COR-L47 (cell line): ENCODE measurements around the gene RNF10.
"Not testable (repeated sequence)": the region's sequence is repeated elsewhere in the genome, so short reads cannot be mapped to it uniquely, and the experiment has no call there.

Experiments
- DNase-seq: peaks from one replicate; lab custom pipeline; 2025; lab: John Stamatoyannopoulos, UW

The RNF10 gene

GRCh38 chr12:120528861-120529525 is 5.2 kb upstream of the RNF10 start, which contains the start of gene COQ5:
COQ5 (minus strand) TSS chr12:120529158; CDS start chr12:120529141, 17 bp downstream.
- DNase-seq = peak; percentile 79

DNA sequence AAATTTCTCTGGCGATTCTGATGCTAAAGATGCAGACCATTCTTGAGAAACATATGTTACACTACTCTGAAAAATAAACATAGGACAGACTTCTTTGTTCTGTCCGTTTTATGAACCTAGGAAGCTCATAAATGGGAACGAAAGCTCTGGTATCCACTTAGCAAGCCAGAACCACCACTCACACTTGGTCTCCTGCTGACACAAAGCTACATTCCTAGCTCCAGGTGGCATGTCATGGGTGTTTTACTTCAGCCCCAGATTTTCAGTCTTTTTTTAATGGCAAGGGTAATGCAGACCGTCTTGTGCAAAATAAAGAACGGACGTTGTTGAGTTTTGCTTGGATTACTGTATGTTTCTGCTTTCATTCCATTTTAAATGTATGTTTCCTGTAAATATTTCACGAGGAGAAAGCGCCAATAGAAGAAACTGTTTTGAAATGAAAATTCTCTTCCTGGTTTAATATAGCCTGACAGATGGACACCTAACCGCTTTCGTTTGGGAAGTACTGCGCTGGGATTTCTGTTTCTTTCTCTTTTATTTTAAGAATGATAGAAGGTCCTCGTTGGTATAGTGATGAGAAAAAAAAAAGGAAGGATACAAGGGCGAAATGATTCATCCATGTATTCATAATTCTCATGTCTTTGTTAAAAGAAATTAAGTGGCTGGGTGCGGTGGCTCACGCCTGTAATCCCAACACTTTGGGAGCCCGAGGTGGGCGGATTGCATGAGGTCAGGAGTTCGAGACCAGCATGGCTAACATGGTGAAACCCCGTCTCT is 4.3 kb upstream of the RNF10 start:
- DNase-seq = peak; percentile 26

GRCh38 chr12:120530418-120530761 is 3.8 kb upstream of the RNF10 start:
- not testable (repeated sequence) for DNase-seq

DNA sequence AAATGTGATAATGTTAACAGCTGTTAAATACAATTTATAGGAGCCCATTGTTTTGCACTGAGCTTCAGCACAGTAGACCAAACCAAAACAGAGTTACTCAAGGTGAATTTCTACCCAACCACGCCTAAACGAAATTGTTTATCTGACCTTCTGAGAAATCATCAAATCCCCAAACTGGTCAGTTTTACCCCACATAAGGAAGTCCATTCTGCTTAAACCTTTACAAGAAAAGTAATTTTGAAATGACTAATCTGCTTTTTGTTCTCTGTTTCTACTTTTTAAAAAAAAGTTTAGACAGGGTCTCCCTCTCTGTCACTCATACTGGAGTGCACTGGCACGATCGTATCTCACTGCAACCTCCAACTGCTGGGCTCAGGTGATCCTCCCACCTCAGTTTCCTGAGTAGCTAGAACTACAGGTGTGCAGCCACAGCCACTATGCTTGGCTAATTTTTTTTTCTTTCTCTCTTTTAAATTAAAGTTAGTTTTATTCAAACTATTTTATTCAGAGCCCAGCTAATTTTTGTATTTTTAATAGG is 1.4 kb upstream of the RNF10 start:
- DNase-seq = no peak

DNA sequence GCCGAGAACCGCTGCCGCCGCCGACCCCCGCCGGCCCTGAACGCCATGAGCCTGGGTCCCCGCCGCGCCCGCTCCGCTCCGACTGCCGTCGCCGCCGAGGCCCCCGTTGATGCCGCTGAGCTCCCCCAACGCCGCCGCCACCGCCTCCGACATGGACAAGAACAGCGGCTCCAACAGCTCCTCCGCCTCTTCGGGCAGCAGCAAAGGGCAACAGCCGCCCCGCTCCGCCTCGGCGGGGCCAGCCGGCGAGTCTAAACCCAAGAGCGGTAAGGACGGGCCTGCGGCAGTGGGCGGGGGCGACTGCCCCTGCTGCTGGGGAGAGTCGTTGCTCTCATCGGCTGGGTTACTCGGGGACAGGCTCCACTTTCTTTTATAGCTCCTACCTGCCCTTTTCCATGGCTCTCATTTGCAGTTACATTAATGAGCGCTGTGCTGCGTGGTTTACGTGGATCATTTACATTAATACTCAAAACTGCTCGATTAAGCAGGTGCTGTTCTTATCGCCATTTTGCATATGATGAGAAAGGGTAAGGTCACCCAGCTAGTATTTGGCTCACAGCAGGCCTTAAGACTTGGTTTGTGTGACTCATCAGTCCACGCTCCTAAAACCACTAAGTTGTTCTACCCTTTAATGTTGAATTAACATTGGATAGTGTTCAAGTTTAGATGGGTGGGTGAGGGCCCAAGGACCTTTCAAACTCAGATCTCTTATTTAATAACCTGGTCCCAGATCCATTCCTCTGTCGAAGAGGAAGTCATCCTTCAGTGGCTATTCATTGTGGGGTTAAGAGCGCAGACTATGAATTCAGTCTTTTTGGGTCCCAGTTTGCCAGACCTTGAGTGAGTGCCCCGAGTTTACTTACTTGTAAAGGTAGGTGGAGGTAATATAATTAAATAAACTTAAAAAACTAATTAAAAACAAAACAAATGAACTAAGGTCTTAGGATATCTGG is 823 bp downstream of the RNF10 start:
- DNase-seq = peak; percentile 31

DNA sequence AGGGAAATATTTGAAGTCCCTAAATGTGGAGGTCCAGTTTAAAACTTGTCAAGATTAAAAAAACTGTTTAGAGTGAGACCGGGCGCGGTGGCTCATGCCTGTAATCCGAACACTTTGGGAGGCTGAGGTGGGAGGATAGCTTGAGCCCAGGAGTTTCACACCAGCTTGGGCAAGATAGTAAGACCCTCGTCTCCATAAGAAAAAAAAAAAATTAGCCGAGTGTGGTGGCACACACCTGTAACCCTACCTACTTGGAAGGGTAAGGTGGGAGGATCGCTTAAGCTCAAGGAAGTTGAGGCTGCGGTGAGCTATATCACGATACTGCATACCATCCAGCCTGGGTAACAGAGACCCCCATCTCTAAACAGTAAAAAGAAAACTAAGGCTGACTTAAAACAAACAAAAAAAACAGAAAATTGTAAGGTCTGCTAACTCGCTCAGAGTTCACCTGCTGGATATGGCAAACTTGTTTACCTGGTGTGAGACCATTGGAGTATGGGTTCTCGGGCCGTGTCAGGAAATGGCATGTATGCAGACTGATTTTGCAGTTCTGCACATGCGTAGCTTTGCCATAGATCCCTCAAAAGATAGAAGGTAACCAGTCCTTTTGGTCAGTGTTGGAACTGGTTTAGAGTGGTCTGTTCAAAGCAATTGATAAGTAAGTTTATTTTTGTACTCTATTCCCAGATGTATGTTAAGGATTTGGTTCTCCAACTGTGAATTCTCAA is 2.1 kb downstream of the RNF10 start:
- no peak for DNase-seq

DNA sequence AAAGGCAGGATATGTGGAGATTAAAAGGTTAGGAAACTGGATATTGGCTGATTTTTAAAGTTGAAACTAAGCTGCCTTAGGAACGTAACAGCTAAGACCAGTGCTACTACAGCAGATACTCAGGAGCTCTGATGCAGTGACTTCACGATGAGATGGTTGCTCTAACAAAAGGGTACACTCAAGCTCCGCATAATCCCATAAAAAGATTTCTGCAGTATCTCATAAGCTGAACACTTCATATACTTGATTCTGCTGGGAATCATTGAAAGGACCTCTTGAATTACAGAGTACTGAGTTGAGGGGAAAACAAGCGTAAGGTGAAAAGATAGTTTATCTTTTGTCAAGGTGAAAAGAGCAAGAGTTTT is 3.7 kb downstream of the RNF10 start:
- no peak for DNase-seq

GRCh38 chr12:120538281-120539156 is 4.4 kb downstream of the RNF10 start:
- no peak for DNase-seq

DNA sequence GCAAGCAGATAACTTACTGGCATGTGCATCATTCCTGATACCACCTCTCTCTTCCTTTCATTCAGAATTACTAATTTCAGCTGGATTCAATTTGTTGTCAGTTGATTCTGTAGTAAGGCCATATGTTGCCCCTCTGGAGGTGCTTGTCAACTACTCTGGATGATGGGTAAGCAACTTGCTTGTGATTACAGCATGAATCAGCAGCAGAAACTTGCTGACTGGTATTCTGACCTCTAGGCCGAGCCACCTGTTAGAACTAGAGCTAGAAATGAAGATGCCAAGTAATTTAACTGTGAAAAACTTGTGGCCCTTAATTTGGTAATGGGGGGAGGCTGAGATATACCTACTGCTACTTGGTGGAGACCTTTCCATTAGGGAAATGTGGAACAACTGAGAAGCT is 5.1 kb downstream of the RNF10 start:
- DNase-seq = no peak

- DNase-seq = no peak
These were observed 6.3 kb downstream of the RNF10 start for GRCh38 chr12:120540445-120540844.

- no peak for DNase-seq
These were observed 8.0 kb downstream of the RNF10 start for GRCh38 chr12:120542166-120542565.

- no peak for DNase-seq
These were observed 10.5 kb downstream of the RNF10 start for GRCh38 chr12:120544691-120545090.

DNA sequence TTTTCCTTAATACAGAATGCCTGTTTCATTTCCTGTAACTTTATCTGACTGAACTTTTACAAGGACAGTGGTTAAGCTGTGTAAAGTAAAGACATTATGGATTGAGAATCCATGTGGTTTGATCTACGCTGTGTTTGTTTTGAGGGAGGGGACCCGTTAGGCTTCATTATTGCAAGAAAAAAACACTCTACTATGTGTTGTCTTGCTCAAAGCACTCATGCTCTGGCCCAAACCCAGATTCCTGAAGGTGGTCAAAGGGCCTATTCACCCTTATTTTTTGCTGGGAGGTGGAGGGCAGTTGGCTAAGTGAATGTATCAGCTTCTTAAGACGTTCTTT is 11.9 kb downstream of the RNF10 start:
- DNase-seq = no peak

GRCh38 chr12:120554678-120555077 is 20.5 kb downstream of the RNF10 start:
- no peak for DNase-seq

GRCh38 chr12:120557589-120557988 is 23.4 kb downstream of the RNF10 start:
- DNase-seq = no peak

- DNase-seq = no peak
These were observed 28.8 kb downstream of the RNF10 start for GRCh38 chr12:120562906-120563305.

GRCh38 chr12:120563495-120563894 is 29.3 kb downstream of the RNF10 start:
- no peak for DNase-seq

DNA sequence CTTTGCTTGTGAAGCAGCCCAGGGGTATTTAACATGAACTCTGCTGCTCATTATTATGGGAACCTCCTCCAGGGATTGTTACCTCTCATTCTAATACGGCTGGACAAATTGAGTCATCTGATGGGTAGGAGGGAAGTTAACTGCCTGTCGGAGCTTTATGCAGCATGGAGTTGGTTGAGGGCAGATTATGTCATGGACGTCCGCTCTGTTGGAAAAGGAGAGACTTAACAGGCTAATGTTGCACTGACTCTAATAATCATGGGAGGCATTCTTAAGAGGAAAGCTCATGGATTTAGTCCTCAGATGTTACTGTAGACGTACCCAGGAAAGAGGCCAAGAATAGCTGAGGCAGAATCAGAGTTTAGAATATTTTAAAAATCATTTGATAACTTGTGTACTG is 37.1 kb downstream of the RNF10 start:
- no peak for DNase-seq

DNA sequence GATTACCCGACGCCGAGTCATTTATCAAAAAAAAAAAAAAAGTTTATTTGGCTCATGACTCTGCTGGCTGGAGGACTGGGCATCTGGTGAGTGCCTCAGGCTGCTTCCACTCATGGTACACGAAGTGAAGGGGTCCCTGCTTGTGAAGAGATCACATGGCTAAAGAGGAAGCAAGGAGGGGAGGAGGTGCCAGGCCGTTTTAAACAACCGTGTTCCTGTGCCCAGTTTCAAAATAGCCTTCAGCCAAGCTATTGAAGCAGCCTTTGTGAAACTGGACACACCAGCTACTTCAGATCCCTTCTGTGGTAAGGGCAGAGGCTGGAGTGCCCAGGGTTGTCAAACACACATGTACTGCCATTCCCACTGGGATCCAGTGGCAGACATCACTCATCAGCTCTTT is 39.4 kb downstream of the RNF10 start:
- no peak for DNase-seq

GRCh38 chr12:120574106-120574505 is 40.0 kb downstream of the RNF10 start:
- DNase-seq = no peak

DNA sequence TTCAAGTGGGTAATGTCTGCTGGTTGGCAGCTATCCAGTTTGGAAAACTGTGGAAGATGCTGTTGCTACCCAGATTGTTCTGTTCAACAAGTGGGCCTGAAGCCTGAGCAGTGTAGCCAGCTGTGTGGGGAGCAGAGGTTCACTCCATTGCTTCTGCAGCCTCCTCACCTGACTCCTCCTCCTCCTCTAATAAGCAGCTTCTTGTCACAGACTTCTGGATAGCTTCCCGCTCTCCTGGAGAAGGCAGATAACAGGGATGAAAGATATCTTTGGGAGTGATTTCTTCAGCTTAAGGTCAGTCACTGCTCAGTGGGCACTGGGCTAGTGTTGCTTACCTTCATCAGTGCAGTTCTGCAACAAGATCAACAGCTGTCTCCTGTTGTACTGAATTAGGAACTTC is 45.0 kb downstream of the RNF10 start:
- no peak for DNase-seq
